ENCODE results near the gene DUSP22.

- TF ChIP-seq, protein P1, sequence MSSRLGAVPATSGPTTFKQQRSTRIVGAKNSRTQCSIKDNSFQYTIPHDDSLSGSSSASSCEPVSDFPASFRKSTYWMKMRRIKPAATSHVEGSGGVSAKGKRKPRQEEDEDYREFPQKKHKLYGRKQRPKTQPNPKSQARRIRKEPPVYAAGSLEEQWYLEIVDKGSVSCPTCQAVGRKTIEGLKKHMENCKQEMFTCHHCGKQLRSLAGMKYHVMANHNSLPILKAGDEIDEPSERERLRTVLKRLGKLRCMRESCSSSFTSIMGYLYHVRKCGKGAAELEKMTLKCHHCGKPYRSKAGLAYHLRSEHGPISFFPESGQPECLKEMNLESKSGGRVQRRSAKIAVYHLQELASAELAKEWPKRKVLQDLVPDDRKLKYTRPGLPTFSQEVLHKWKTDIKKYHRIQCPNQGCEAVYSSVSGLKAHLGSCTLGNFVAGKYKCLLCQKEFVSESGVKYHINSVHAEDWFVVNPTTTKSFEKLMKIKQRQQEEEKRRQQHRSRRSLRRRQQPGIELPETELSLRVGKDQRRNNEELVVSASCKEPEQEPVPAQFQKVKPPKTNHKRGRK (tag; IDR thresholded peaks at IDR 0.05): no peak
- TF ChIP-seq SUPT5H (IDR thresholded peaks at IDR 0.05) (no peak), BDP1 (IDR thresholded peaks at IDR 0.05; ENCODE audit: insufficient read depth, insufficient read length) (no peak), ZSCAN29 (IDR thresholded peaks at IDR 0.05) (no peak), KDM2B (CRISPR knock-in tag; IDR thresholded peaks at IDR 0.05) (no peak), RBFOX2 (IDR thresholded peaks at IDR 0.05; ENCODE audit: low read depth, low read length) (no peak), SPI1 (IDR thresholded peaks at IDR 0.05; ENCODE audit: borderline replicate concordance, low read depth, low read length) (no peak), RAD21 (CRISPR knock-in tag; conservative IDR thresholded peaks at IDR 0.05 in 1 of 2, IDR thresholded peaks at IDR 0.05 in 1 of 2) (no peak), REST (IDR thresholded peaks at IDR 0.05; ENCODE audit: borderline replicate concordance) (no peak), REST (CRISPR knock-in tag; IDR thresholded peaks at IDR 0.05; ENCODE audit: low read depth) (no peak)
- TF ChIP-seq, protein P2, sequence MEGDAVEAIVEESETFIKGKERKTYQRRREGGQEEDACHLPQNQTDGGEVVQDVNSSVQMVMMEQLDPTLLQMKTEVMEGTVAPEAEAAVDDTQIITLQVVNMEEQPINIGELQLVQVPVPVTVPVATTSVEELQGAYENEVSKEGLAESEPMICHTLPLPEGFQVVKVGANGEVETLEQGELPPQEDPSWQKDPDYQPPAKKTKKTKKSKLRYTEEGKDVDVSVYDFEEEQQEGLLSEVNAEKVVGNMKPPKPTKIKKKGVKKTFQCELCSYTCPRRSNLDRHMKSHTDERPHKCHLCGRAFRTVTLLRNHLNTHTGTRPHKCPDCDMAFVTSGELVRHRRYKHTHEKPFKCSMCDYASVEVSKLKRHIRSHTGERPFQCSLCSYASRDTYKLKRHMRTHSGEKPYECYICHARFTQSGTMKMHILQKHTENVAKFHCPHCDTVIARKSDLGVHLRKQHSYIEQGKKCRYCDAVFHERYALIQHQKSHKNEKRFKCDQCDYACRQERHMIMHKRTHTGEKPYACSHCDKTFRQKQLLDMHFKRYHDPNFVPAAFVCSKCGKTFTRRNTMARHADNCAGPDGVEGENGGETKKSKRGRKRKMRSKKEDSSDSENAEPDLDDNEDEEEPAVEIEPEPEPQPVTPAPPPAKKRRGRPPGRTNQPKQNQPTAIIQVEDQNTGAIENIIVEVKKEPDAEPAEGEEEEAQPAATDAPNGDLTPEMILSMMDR (IDR thresholded peaks at IDR 0.05 in 2 of 3, conservative IDR thresholded peaks at IDR 0.05 in 1 of 3; ENCODE audit: insufficient read depth in 2 of 3, low read depth in 1 of 3, low read length in 3 of 3): no peak
Measured at GRCh38 chr6:310671-311070, 18.4 kb downstream of the DUSP22 start.
